DMS79 treated with DMSO at 0.1 percent for 48 hours (cell line): ENCODE data around the gene YJEFN3.

Experiments
- DNase-seq: peaks from one replicate; lab custom pipeline; 2025; lab: John Stamatoyannopoulos, UW

The YJEFN3 gene

DNA sequence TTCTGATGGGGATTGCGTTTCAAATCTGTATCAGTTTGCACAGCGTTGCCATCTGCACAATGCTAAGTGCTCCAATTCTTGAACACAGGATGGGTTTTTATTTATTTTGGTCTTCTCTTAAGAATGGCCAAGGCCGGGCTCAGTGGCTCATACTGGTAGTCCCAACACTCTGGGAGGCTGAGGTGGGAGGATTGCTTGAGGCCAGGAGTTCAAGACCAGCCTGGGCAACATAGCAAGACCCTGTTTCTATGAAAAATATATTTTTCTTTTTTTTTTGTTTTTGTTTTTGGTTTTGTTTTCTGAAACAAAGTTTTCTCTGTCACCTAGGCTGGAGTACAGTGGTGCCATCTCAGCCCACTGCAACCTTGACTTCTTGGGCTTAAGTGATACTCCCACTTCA is 5.5 kb upstream of the YJEFN3 start:
- DNase-seq: no peak

DNA sequence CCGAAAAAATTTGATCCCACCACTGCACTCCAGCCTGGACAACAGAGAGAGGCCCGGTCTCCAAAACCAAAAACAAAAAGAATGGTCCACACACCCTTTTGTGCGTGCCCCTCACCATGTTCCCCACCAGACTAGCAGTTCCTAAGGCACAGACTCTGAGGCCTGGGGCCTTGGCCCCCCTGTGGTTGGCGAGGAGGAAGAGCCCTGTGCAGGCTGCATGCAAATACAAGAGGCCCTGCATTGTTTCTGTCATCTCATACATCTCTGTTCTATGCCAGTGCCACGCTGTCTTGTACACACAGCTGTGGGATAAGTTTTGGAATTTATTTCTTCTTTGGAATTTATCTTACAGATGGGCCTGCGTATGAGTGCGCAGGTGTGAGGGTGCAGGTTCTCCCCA is 4.7 kb upstream of the YJEFN3 start:
- no peak for DNase-seq

DNA sequence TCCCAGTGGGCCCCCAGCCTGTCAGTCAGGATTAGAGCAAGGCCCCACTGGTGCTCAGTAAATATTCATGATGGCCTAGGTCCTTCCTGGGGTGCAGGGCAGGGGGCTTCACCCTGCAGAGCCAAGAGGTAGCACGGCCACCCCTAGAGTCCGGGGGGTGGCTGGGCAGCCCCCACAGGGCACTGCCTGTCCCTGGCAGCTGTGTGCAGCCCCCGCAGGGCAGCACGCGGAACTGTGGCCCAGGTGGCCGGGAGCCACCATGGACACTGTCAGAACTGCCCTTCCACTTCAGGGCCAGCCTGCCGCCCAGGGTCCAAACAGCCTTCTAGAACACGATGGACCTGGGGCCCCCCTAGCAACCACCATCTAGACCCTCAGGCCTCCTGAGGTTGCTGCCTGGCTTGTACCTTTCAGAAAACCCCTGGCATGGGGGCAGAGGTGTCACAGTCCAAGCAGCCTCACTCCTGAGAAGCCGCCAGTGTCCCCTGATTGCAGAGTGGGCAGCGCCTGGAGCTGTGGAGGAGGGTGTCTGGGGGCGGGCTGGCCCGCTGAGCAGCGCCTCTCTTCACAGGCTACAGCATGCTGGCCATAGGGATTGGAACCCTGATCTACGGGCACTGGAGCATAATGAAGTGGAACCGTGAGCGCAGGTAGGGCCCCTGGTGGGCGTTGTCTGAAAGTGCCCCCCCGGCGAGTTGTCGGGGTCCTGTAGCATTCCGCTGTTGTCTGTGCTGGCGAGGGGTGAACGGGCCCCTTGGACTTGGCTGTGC is 2.9 kb upstream of the YJEFN3 start:
- DNase-seq: no peak

DNA sequence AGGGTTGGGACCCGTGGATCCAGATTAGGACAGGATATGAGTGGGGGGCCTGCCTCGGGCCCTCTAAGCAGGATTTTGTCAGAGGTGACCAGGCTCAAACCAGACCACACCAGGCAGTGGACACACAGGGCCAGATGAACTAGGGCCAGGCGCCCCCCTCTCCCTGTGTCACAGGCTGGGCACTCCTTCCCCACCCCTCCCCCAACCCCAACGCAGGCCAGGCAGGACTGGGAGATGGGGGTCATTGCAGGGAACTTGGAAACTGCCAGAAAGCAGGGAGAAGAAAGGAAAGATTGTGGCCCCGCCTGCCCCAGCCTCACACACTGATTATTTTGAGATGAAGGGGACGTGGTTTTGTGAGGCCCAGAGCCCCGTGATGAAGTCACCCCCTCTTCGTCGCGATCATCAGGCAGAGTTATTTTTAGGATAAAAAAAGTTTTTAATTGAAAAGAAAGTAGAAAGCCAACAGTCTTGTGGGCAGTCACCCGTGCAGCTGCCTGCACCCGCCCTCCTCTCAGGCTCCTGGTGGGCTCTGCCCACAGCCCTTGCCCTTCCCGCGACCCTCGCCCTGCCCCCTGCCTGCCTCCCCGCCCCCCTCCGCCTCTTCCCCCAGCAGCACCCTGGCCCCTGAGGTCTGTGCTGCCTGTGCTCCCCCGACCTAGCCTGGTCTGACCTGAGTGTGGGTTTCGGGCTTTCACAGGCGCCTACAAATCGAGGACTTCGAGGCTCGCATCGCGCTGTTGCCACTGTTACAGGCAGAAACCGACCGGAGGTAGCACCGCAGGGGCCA is 1.9 kb upstream of the YJEFN3 start:
- no peak for DNase-seq

DNA sequence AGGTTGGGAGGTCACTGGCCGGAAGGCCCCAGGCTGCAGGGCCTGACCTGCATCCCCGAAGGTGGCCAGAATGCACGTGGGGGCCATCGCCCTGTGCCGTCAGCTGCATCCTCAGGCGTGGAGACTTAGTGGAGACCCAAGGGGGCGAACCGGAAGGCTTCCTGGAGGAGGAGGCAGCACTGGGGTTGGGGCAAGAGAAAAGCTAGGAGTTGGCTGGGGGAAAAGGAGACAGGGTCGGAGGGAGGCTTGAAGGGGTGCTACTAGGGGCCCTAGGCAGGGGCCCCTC is 1.4 kb upstream of the YJEFN3 start:
- DNase-seq: no peak

DNA sequence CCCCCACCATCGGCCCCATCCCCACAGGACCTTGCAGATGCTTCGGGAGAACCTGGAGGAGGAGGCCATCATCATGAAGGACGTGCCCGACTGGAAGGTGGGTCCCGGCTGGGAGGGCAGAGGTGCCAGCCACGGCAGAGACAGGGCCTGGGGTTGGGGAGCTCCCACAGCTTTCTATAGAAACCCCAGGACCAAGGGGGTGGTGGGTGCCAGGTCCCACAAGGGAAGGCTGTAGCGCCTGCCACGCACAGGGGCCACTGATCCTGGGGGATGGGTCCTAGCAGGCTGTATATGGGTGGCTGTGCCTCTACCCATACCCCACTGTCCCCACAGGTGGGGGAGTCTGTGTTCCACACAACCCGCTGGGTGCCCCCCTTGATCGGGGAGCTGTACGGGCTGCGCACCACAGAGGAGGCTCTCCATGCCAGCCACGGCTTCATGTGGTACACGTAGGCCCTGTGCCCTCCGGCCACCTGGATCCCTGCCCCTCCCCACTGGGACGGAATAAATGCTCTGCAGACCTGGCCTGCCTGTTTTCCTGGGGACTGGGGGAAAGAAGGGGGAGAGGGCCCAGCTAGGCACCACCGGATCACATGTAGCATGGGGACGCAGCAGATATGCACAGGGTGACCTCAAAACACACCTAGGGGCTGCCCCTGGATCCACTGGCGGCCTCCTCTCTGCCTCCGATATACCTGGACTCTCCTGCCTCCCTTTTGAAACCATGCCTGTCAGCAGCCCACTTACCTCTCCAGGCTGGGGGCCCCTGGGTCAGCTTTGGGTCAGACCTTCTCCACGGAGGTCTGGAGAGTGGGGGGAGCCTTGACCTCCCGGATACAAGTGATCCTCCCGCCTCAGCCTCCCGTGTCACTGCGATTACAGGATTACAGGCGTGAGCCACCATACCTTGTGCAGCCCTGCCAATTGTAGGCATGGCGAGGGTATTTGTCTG is 761 bp upstream of the YJEFN3 start:
- DNase-seq: no peak

DNA sequence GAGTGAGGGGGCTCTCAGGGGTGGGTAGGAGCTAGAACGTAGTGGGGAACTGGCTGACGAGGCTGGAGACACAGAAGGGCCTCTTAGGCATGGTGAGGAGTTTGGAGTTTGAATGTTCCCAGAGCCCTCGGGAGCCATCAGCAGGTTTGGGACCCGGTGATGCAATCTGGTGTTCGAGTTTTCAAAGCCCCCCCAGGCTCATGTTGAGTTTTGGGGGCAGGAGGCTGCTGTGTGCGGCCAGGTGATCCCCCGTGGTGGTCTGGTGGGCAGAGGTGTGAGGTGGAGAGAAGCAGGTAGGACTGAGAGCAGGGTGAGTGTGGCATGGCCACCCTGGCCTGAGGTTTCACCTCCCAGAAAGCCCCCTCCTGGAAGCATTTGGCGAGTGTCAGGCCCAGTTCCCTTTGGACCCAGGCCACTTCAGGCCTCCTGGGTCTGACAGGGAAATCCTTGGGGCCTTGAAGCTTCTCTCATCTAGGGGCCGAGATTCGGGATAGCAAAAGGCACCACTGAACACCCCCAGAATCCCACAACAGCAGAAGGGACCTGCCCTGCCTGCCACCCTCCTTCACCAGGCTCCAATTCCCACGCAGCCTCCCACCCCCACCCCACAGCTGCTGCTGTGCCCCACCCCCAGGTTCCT is 1.2 kb downstream of the YJEFN3 start:
- no peak for DNase-seq

DNA sequence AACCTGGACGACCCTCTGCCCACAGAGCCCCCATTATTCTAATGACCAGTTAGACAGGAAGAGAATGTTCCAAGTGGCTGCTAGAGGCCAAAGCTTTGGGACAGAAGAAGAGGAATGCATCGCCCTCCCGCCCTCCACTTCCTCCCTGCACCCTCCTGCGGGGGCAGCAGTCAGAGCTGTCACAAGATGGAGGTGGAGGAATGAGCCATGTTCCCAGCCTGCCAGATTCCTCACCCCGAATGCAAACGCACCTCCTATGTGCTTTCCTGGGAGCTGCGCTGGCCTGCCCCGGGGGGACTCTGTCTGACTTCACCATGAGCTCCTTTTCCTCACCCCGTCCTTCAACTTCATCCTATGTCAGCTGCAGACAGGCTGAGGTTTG is 1.7 kb downstream of the YJEFN3 start:
- DNase-seq: no peak

DNA sequence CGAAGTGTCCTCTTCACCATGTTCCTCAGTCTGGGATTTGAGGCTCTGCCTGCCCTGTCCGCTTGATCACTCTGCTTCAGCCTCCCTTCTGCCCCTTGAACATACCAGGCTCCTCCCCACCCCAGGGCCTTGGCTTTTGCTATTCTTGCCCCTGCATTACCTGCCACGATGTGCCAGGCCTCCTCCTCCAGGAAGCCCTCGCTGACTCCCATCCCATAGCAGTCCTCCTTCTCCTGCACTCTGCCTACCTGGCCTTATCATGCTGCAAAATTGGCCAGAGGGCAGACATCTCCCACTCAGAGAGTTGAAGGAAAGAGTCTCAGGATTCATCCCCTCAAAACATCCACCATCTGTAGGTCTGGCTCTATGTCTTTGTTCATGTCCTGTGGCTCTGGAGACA is 2.2 kb downstream of the YJEFN3 start:
- DNase-seq: no peak

DNA sequence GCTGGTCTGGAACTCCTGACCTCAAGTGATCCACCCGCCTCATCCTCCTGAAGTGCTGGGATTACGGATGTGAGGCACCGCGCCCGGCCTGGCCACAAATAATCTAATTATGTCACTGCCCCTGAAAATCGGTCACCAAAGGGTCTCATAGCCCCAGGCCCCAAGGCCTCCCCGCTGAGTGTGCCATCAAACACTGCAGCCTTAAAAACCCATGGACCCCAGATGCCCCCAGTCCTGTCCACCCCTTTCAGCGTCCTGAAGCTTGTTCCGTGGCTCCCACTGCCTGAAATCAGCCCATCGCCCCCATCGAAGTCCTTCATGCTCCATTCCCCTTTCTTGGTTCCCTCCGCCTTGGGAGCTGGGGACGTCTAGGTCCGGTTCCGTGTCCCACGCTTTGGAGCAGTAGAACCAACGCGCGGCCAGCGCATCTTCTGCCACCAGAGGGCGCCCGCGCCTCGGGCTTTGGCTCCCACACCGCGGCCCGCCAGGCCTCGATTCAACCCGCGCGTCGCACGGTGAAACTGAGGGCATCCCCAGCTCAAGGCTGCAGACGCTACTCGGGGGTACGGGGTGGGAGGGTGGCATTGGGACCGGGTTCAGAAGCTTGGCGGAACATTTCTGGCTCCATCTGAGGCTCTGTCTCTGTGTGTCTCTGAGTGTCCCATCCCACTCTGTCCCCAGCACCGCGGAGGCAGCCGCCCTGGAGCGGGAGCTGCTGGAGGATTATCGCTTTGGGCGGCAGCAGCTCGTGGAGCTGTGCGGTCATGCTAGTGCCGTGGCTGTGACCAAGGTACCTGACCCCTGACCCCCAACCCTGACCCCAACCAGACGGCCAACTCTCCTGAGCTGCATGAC is 3.5 kb downstream of the YJEFN3 start:
- peak; percentile 38 for DNase-seq

DNA sequence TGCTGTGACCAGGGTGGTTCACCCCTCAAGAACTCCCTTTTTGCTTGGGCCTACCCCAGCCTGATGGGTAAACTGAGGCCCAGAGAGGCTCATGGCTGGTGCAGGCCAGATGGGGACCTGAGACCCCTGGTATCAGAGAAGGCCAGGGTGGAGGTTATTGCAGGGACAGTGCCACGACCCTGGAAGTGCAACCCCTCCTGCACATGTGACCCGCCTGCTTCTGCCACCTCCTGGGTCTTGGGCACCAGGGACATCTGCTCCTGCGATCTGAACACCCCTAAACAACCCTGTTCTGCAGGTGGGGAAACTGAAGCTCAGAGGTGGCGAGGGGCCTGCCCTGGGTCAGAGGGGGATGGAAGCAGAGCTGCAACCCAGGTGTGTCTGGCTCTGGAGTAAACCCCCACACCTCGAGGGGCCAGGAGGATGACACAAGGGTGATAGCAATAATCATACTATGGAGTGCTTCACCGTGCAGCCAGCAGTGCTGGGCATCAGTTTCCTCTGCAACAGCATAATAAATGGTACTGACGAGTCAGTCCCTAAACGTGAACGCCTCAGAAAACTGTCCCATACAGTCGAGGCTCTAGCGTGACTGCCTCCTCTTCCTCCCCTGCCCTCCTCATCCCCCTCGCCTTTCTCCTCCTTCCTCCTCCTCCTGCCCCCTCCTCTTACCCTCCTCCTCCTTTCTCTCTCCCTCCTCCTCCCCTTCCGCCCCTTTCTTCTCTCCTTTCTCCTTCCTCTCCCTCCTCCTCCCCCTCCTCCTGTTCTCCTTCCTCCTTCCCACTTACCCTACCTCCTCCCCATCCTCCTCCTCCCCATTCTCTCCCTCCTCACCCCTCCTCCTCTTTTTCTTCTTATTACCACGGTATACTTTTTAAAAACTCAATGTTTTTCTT is 4.3 kb downstream of the YJEFN3 start:
- no peak for DNase-seq

DNA sequence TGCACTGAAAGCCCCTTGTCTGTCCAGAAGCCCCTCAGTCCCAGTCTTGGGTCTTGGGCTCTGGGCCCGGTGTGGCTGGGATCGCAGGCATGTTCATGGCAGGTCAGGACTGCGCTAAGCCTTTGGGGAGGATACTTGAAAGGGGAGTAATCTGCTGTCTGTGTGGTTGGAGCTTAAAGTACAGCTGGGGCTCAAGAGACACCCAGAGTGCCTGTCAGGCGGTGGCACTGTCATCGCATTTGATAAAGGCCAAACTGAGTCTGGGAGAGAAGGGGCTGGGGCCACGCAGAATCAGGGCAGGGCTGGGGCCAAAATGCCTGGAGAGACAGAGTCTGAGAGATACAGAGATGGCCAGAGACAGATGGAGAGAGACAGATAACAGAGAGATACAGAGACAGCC is 5.1 kb downstream of the YJEFN3 start:
- DNase-seq: no peak

DNA sequence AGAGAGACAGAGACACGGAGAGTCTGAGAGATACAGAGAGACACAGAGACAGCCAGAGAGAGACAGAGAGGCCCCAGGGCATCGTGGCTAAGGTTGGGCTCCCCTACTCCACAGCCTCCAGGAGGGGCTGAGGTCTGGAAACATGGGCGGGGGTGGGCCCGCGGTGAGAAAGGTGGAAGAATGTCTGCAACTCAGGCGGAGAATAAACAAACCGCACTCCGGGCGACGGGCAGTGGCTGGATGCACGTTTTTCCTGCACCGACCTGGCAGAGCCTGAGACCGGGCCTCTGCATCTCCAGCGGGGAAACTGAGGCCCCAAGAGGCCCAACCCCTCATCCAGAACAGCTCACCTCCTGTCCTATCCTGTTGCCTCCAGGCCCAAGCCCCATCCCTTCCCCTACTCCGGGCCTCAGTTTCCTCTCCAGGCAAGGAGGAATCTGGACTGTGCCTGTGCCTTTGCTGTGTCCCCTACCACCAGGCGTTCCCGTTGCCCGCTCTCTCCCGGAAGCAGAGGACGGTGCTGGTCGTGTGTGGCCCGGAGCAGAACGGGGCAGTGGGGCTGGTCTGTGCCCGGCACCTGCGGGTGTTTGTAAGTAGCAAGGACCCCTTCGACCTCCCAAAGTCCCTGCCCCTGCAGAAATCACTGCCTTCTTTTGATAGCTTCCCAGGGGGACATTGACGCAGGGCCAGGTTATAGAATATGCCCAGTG is 6.0 kb downstream of the YJEFN3 start:
- no peak for DNase-seq

DNA sequence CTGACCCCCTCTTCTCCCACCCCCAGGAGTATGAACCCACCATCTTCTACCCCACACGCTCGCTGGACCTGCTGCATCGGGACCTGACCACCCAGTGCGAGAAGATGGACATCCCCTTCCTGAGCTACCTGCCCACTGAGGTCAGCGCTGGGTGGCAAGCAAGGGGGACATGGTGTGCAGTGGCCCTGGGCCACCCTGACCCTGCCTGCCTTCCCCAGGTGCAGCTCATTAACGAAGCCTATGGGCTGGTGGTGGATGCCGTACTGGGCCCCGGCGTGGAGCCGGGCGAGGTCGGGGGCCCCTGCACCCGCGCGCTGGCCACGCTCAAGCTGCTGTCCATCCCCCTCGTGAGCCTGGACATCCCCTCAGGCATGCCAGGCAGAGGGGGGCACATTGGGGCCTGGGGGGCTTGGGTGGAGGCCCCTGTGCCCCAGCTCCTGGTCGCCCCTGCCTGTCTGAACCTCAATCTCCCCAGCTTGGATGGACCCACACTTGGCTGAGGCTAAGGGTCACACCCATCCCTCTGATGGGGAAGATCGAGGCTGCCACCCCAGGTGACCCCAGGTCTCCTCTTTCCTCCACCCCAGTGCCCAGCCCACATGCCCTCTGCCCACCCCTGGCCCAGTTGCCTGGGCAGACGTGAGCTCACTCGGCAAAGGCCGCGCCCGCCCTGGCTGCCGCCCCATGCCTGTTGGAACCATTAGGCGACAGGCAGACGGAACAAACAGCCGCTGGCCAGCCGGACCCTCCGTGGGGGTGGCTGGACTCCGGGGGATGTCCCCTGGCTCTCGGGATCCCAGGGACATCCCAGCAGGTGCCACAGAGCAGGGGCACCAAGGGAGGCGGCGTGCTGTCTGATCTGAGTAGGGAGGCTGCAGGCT is 6.8 kb downstream of the YJEFN3 start:
- DNase-seq: no peak

DNA sequence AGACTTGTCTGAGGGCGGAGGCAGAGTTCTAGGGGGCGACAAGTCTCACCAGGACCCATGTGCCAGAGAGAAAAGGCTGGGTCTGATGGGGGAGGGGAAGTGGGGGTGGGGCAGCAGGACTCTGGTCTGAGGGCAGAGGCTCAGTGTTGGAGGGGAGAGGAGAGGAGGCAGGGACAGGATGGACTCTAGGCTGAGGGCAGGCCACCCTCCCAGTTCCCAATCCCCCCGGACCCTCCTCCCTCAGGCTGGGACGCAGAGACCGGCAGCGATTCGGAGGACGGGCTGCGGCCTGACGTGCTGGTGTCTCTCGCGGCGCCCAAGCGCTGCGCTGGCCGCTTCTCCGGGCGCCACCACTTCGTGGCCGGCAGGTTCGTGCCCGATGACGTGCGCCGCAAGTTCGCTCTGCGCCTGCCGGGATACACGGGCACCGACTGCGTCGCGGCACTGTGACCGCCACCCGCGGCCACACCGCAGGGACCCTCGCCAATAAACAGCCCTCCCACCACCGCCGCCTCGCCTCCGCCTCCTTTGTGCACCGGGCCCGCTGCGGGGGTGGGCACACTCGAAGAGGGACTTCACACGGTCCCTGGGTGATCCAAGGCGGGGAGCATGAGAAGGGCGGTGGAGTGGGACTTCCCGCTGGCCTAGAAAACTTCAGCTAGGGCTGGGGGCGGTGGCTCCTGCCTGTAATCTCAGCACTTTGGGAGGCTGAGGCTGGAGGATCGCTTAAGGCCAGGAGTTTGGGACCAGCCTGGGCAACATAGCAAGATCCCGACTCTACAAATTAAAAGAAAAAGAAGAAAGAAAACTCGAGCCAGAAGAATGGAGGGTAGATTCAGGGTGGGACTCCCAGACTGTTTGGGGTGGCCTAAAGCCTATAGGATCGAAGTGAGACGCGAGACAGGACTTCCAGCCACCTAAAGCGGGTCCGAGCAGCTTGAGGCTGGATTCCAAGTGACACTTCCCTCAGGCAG is 8.7 kb downstream of the YJEFN3 start:
- peak; percentile 16 for DNase-seq

DNA sequence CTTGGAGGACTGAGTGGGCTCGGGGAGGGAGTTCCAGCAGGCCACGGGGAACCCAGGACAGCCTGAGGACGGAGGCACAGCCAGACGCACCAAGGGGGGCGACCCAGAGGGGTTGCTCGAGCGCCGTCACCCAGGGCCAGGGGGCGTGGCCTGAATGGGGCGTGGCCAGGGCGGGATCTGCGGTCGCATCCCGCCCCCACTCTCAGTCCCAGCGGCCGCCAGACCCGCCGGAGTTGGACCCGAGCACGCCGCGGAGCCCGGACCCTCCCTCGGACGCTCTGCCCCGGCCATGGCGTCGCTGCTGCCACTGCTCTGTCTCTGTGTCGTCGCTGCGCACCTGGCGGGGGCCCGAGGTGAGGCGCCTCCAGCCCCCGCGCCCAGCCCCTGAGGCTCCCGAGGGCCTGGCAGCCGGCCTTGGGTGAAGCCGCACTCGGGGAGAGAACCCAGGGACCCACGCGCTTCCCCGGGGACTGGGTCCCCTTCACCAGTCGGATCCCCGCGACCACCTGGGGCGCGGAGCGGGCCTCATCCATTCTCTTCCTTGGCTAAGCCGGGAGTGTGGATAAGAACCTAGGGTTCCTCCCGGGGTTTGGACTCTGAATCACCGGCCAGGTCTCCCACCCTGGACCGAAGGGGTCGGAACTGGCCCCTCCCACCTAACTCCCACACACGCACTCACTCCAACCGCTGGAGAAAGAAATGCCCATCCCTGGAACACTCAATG is 9.5 kb downstream of the YJEFN3 start, which contains the start of gene CILP2:
CILP2 (plus strand) TSS at position 205 of the 724 bp plus-strand sequence; CDS start at position 290, 85 bp downstream.
- peak; percentile 30 for DNase-seq

DNA sequence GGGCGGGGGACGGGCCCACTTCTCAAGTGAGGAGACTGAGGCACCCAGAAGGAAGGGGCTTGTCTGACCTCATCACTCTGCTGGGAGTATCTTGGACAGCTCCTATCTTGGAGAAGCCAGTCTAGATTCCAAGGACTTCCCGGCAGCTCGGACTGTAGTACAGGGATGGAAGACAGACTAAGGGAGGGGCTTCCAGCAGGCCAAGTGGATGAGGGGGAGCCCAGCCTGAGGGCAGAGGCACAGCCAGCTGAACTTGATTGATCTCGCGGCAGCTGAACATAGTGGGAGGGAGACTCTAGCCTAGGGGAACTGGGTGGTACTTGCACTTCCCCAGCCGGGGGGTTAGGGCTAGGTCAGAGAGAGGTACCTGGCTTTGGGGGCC is 10.1 kb downstream of the YJEFN3 start:
- no peak for DNase-seq
